GM12873 (cell line): Measurements from ENCODE around the gene UCHL3.

Experiments
- TF ChIP-seq, protein P1 (sequence below): IDR thresholded peaks from 2 replicates; pipeline ENCODE4 v1.5.1; 2012; ENCODE audit warnings: low read depth, mild to moderate bottlenecking, moderate library complexity, low read length, control low read depth; ENCODE audit not compliant: insufficient read depth; ENCODE audit errors: missing control alignments

The UCHL3 gene

GRCh38 chr13:75652726-75653125 lies 103.1 kb downstream of the UCHL3 start:
- TF ChIP-seq, protein P1, sequence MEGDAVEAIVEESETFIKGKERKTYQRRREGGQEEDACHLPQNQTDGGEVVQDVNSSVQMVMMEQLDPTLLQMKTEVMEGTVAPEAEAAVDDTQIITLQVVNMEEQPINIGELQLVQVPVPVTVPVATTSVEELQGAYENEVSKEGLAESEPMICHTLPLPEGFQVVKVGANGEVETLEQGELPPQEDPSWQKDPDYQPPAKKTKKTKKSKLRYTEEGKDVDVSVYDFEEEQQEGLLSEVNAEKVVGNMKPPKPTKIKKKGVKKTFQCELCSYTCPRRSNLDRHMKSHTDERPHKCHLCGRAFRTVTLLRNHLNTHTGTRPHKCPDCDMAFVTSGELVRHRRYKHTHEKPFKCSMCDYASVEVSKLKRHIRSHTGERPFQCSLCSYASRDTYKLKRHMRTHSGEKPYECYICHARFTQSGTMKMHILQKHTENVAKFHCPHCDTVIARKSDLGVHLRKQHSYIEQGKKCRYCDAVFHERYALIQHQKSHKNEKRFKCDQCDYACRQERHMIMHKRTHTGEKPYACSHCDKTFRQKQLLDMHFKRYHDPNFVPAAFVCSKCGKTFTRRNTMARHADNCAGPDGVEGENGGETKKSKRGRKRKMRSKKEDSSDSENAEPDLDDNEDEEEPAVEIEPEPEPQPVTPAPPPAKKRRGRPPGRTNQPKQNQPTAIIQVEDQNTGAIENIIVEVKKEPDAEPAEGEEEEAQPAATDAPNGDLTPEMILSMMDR: no peak
